Measurements from ENCODE around the gene TEPSIN.

TEPSIN gene

GRCh38 chr17:81199482-81199830, 39.4 kb downstream of the TEPSIN start:
- DNase-seq, result no peak

GRCh38 chr17:81198826-81199481, 39.9 kb downstream of the TEPSIN start:
- DNase-seq, result no peak

GRCh38 chr17:81197831-81198490, 40.9 kb downstream of the TEPSIN start:
- DNase-seq, result no peak

GRCh38 chr17:81197409-81197795, 41.5 kb downstream of the TEPSIN start:
- no peak for DNase-seq

GRCh38 chr17:81196505-81197408, 42.1 kb downstream of the TEPSIN start:
- no peak for DNase-seq

GRCh38 chr17:81195941-81196495, 42.8 kb downstream of the TEPSIN start:
- no peak for DNase-seq

- no peak for DNase-seq
These were observed 43.6 kb downstream of the TEPSIN start for GRCh38 chr17:81194941-81195901.

- DNase-seq, result no peak
These were observed 44.6 kb downstream of the TEPSIN start for GRCh38 chr17:81194225-81194760.

GRCh38 chr17:81193470-81194224, 45.2 kb downstream of the TEPSIN start:
- no peak for DNase-seq

GRCh38 chr17:81193051-81193410, 45.8 kb downstream of the TEPSIN start:
- no peak for DNase-seq

- DNase-seq, result no peak
These were observed 46.3 kb downstream of the TEPSIN start for GRCh38 chr17:81192386-81193050.

GRCh38 chr17:81191646-81192045, 47.2 kb downstream of the TEPSIN start:
- DNase-seq, result no peak

- no peak for DNase-seq
These were observed 47.7 kb downstream of the TEPSIN start for GRCh38 chr17:81191116-81191515.

- no peak for DNase-seq
These were observed 48.3 kb downstream of the TEPSIN start for GRCh38 chr17:81190591-81190990.

GRCh38 chr17:81189670-81190530, 49.0 kb downstream of the TEPSIN start:
- DNase-seq, result peak in 22 of 56 donors; percentile 0 to 53 (median 22)

- no peak for DNase-seq
These were observed 49.8 kb downstream of the TEPSIN start for GRCh38 chr17:81189016-81189415.

GRCh38 chr17:81188491-81188840, 50.4 kb downstream of the TEPSIN start:
- no peak for DNase-seq
